Measurements from ENCODE around the gene PRDX2. TPM values are rescaled to one million over a fixed set of nuclear protein-coding genes. Genes with fewer than 3 reads are reported as not detected.

The PRDX2 gene
- total and polyA plus RNA-seq, 5 donors from 2014 or later = 74.0 to 380 (median 338) TPM

DNA sequence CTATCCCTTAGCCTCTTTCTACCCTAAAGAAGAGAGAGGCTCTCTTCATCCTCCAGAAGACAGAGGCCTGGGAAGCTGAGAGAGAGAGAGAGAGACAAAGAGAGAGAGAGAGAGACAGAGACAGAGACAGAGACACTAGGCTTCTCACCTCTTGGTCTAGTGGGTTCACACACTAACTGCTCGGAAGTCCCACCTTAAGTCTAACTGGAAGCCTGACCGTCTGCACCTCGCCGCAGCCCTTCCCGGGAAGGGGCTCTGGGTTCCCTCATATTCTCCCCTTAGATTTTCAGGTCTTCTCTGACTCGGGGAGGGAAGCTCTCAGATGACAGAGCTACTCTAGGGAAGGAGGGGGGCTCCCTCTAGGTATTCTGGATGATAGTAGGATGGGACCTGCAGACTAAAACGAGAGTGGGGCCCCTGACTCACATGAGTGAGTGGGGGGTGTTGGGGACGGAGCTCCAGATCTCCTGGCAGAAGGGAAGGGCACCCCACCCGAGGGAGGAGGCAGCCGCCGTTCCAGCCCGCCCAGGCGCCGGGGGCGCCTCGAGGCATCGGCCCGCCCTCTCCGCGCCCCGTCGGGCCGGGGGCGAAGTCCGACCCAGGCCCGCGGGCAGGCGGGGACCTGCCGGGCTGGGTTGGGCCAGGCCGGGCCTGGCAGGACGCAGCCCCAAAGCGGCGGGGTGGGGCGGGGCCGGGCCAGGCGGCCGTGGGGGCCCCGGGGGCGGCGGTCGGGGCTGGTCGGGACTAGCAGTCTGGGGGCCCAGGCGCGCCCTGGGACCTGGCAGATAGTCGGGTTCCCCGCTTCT, 12.3 kb downstream of the PRDX2 start:
- H3K4me3 ChIP-seq (ENCODE audit: low read depth, low read length) = peak overlapping the region; percentile 53
- H3K27me3 Mint-ChIP-seq = peaks cover 25% of the 10 kb centered on the region
- H3K27ac ChIP-seq (ENCODE audit: insufficient read depth, low read length, poor library complexity, severe bottlenecking) = peak overlapping the region; percentile 100
- no peaks in the 10 kb centered on the region for H3K36me3 Mint-ChIP-seq
- ATAC-seq (ENCODE audit: low read depth in 2 of 2) (no peak), DNase-seq (peak in 1 of 3 donors; percentile 31)
- peak overlapping the region; percentile 82 to 100 (median 90) for H3K4me3 Mint-ChIP-seq
- peaks cover 4 to 29% (median 16%) of the 10 kb centered on the region in 4 donors for H3K4me1 Mint-ChIP-seq
- H3K9me3 ChIP-seq (ENCODE audit: control insufficient read depth in 2 of 2, low read length in 2 of 2) = no peaks in the 10 kb centered on the region
- H3K9me3 Mint-ChIP-seq = peaks cover 0 to 14% (median 0%) of the 10 kb centered on the region in 7 donors
- peaks cover 61% of the 10 kb centered on the region for H3K4me1 ChIP-seq (ENCODE audit: control insufficient read depth, insufficient read depth, low read length, poor library complexity, severe bottlenecking)
- H3K36me3 ChIP-seq (ENCODE audit: control insufficient read depth, insufficient read depth, low read length) = no peaks in the 10 kb centered on the region
- H3K27ac Mint-ChIP-seq = peak overlapping the region; percentile 93 to 95 (median 94)
- no peaks in the 10 kb centered on the region for H3K27me3 ChIP-seq (ENCODE audit: control insufficient read depth, insufficient read depth, low read length)

DNA sequence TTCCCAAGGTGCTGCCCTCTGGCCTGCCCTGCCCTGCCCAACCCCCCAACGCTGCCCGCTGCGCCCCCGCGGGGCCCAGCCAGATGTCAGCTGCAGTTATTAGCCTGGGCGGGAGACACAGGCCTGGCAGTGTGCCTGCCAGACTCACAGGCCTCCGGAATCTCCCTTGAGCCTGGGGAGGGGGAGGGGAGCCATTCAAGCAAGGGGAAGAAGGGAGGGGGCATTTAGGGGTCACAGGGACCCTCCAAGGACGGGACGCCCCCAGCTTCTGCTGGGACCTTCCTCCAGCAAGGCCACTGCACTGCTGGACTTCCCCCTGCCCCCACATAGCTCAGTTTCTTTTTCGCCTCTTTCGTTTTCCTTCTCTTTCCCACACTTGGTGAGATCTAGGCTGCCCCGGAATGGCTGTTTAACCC, 12.9 kb downstream of the PRDX2 start:
- Histone ChIP-seq H3K9me3 (ENCODE audit: control insufficient read depth in 2 of 2, low read length in 2 of 2) (no peaks in the 10 kb centered on the region), H3K27me3 (ENCODE audit: control insufficient read depth, insufficient read depth, low read length) (no peaks in the 10 kb centered on the region), H3K27ac (ENCODE audit: insufficient read depth, low read length, poor library complexity, severe bottlenecking) (peak overlapping the region; percentile 100), H3K4me3 (ENCODE audit: low read depth, low read length) (peak overlapping the region; percentile 53), H3K36me3 (ENCODE audit: control insufficient read depth, insufficient read depth, low read length) (no peaks in the 10 kb centered on the region), H3K4me1 (ENCODE audit: control insufficient read depth, insufficient read depth, low read length, poor library complexity, severe bottlenecking) (peaks cover 61% of the 10 kb centered on the region)
- ATAC-seq (ENCODE audit: low read depth in 2 of 2) = no peak
- Mint-ChIP-seq H3K27me3 (peaks cover 21% of the 10 kb centered on the region), H3K9me3 (peaks cover 0 to 11% (median 0%) of the 10 kb centered on the region in 7 donors), H3K36me3 (no peaks in the 10 kb centered on the region), H3K4me3 (peak overlapping the region; percentile 82 to 85 (median 83)), H3K4me1 (peaks cover 0 to 26% (median 13%) of the 10 kb centered on the region in 4 donors), H3K27ac (peak overlapping the region; percentile 93 to 95 (median 94))
- peak in 2 of 3 donors; percentile 46 to 55 for DNase-seq

DNA sequence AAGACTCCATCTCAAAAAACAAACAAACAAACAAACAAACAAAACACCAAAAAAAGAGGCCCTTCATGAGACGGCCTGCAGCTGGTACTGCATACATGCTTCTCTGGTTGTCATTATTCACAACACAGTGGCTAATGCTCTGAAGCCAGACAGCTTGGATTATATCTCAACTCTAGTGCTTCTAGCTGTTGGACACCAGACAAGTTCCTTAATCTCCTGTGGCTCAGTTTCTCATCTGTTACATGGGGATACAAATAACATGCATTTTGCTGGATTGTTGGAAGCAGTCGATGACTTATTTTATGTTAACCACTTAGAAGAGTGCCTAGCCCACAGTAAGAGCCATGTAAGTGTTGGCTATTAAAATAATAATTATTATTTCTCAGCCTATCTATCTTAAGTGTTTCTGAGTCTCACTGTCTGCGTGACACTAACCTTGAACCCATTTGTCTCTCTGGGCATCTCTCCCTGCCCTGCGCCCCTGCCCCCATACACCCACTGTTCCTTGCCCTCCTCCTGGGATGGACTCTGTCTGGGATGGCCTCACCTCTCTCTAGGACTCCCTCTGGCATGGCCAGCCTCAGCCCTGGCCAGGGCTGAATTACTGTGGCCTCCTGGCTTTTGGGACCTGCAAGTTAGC, 13.4 kb downstream of the PRDX2 start:
- H3K4me1 ChIP-seq (ENCODE audit: control insufficient read depth, insufficient read depth, low read length, poor library complexity, severe bottlenecking) = peaks cover 64% of the 10 kb centered on the region
- Mint-ChIP-seq H3K27me3 (peaks cover 18% of the 10 kb centered on the region), H3K4me3 (peak overlapping the region in 3 of 4 donors; percentile 82 to 84 (median 82)), H3K4me1 (peaks cover 0 to 26% (median 15%) of the 10 kb centered on the region in 4 donors), H3K36me3 (no peaks in the 10 kb centered on the region), H3K27ac (peak overlapping the region; percentile 93 to 95 (median 94)), H3K9me3 (peaks cover 0 to 9% (median 0%) of the 10 kb centered on the region in 7 donors)
- no peaks in the 10 kb centered on the region for H3K36me3 ChIP-seq (ENCODE audit: control insufficient read depth, insufficient read depth, low read length)
- no peaks in the 10 kb centered on the region for H3K27me3 ChIP-seq (ENCODE audit: control insufficient read depth, insufficient read depth, low read length)
- DNase-seq (no peak), ATAC-seq (ENCODE audit: low read depth in 2 of 2) (no peak)
- peak overlapping the region; percentile 100 for H3K27ac ChIP-seq (ENCODE audit: insufficient read depth, low read length, poor library complexity, severe bottlenecking)
- no peaks in the 10 kb centered on the region for H3K9me3 ChIP-seq (ENCODE audit: control insufficient read depth in 2 of 2, low read length in 2 of 2)
- no peak overlapping the region for H3K4me3 ChIP-seq (ENCODE audit: low read depth, low read length)

DNA sequence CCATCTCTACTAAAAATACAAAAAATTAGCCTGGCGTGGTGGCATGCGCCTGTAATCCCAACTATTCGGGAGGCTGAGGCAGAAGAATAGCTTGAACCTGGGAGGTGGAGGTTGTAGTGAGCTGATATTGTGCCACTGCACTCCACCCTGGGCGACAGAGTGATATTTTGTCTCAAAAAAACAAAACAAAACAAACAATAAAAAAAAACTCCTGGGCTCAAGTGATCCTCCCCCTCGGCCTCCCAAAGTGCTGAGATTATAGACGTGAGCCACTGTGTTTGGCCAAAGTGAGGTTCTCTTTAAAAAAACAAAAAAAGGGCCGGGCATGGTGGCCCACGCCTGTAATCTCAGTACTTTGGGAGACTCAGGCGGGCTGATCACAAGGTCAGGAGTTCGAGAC, 14.1 kb downstream of the PRDX2 start:
- DNase-seq = no peak
- Mint-ChIP-seq H3K27ac (peak overlapping the region in 2 of 3 donors; percentile 90 to 93), H3K27me3 (peaks cover 15% of the 10 kb centered on the region), H3K4me3 (no peak overlapping the region), H3K4me1 (peaks cover 0 to 26% (median 14%) of the 10 kb centered on the region in 4 donors), H3K9me3 (peaks cover 0 to 3% (median 0%) of the 10 kb centered on the region in 7 donors), H3K36me3 (no peaks in the 10 kb centered on the region)
- H3K9me3 ChIP-seq (ENCODE audit: control insufficient read depth in 2 of 2, low read length in 2 of 2) = no peaks in the 10 kb centered on the region
- H3K4me1 ChIP-seq (ENCODE audit: control insufficient read depth, insufficient read depth, low read length, poor library complexity, severe bottlenecking) = peaks cover 68% of the 10 kb centered on the region
- no peak for ATAC-seq (ENCODE audit: low read depth in 2 of 2)
- no peaks in the 10 kb centered on the region for H3K27me3 ChIP-seq (ENCODE audit: control insufficient read depth, insufficient read depth, low read length)
- H3K27ac ChIP-seq (ENCODE audit: insufficient read depth, low read length, poor library complexity, severe bottlenecking) = peak overlapping the region; percentile 41
- no peaks in the 10 kb centered on the region for H3K36me3 ChIP-seq (ENCODE audit: control insufficient read depth, insufficient read depth, low read length)
- no peak overlapping the region for H3K4me3 ChIP-seq (ENCODE audit: low read depth, low read length)

DNA sequence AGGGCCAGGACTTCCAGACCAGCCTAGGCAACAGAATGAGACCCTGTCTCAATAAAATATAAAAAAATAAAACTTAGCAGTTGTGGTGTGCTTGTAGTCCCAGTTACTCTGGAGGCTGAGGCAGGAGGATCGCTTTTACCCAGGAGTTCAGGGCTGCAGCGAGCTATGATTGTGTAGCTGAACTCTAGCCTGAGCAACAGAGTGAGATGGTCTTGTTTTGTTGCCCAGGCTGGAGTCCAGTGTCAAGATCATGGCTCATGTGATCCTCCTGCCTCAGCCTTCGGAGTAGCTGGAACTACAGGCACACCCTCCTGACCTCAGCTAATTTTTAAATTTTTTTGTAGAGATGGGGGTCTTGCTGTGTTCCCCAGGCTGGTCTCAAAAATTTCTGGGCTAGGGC, 14.6 kb downstream of the PRDX2 start:
- peaks cover 0 to 3% (median 0%) of the 10 kb centered on the region in 7 donors for H3K9me3 Mint-ChIP-seq
- H3K4me3 Mint-ChIP-seq = no peak overlapping the region
- peaks cover 14% of the 10 kb centered on the region for H3K27me3 Mint-ChIP-seq
- peaks cover 0 to 30% (median 16%) of the 10 kb centered on the region in 4 donors for H3K4me1 Mint-ChIP-seq
- no peaks in the 10 kb centered on the region for H3K9me3 ChIP-seq (ENCODE audit: control insufficient read depth in 2 of 2, low read length in 2 of 2)
- H3K36me3 Mint-ChIP-seq = no peaks in the 10 kb centered on the region
- no peak overlapping the region for H3K4me3 ChIP-seq (ENCODE audit: low read depth, low read length)
- peak overlapping the region; percentile 72 to 93 (median 90) for H3K27ac Mint-ChIP-seq
- no peak for DNase-seq
- ATAC-seq (ENCODE audit: low read depth in 2 of 2) = no peak
- H3K4me1 ChIP-seq (ENCODE audit: control insufficient read depth, insufficient read depth, low read length, poor library complexity, severe bottlenecking) = peaks cover 73% of the 10 kb centered on the region
- no peaks in the 10 kb centered on the region for H3K36me3 ChIP-seq (ENCODE audit: control insufficient read depth, insufficient read depth, low read length)
- peak overlapping the region; percentile 100 for H3K27ac ChIP-seq (ENCODE audit: insufficient read depth, low read length, poor library complexity, severe bottlenecking)
- no peaks in the 10 kb centered on the region for H3K27me3 ChIP-seq (ENCODE audit: control insufficient read depth, insufficient read depth, low read length)

DNA sequence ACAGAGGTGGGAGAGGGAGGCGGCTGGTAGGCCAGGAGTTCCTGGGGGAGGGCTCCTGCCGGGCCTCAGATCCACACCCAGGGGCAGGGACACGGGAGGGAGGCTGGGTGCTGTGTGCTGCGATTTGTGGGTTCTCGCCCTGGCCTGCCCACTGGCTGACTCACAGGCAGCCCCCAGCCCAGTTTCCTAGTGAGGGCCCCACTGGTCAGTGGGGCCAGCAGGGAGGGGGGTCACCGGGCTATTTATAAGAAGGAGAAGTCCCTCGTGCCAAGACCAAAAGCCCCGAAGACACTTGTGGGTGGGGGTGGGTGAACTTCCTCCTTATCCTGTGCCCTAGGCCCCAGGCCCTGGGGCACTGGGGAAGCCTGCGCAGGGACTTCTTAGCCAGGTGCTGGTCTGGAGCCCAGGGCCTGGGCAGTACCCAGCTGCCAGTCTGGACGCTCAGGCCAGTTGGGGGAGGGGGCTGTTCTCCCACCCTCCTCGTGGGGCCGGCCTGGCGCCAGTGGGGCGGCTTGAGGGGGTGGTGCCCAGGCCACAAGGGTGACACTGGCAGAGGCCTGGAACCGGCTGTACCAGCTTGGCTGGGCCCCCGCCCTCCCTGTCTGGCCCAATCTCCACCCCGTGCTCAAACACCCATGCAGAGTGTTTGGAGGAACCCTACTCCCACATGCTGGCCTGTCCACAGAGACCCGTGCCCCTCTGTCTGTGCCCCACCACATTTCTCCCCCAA, 15.3 kb downstream of the PRDX2 start:
- DNase-seq = peak in 1 of 3 donors; percentile 36
- no peaks in the 10 kb centered on the region for H3K9me3 ChIP-seq (ENCODE audit: control insufficient read depth in 2 of 2, low read length in 2 of 2)
- peak overlapping the region in 2 of 3 donors; percentile 72 to 90 for H3K27ac Mint-ChIP-seq
- H3K27me3 Mint-ChIP-seq = peaks cover 8% of the 10 kb centered on the region
- H3K4me3 Mint-ChIP-seq = no peak overlapping the region
- H3K36me3 Mint-ChIP-seq = no peaks in the 10 kb centered on the region
- peak overlapping the region; percentile 100 for H3K27ac ChIP-seq (ENCODE audit: insufficient read depth, low read length, poor library complexity, severe bottlenecking)
- peaks cover 80% of the 10 kb centered on the region for H3K4me1 ChIP-seq (ENCODE audit: control insufficient read depth, insufficient read depth, low read length, poor library complexity, severe bottlenecking)
- H3K9me3 Mint-ChIP-seq = peaks cover 0 to 2% (median 0%) of the 10 kb centered on the region in 7 donors
- H3K27me3 ChIP-seq (ENCODE audit: control insufficient read depth, insufficient read depth, low read length) = no peaks in the 10 kb centered on the region
- no peak for ATAC-seq (ENCODE audit: low read depth in 2 of 2)
- peaks cover 0 to 37% (median 19%) of the 10 kb centered on the region in 4 donors for H3K4me1 Mint-ChIP-seq
- no peak overlapping the region for H3K4me3 ChIP-seq (ENCODE audit: low read depth, low read length)
- H3K36me3 ChIP-seq (ENCODE audit: control insufficient read depth, insufficient read depth, low read length) = no peaks in the 10 kb centered on the region

DNA sequence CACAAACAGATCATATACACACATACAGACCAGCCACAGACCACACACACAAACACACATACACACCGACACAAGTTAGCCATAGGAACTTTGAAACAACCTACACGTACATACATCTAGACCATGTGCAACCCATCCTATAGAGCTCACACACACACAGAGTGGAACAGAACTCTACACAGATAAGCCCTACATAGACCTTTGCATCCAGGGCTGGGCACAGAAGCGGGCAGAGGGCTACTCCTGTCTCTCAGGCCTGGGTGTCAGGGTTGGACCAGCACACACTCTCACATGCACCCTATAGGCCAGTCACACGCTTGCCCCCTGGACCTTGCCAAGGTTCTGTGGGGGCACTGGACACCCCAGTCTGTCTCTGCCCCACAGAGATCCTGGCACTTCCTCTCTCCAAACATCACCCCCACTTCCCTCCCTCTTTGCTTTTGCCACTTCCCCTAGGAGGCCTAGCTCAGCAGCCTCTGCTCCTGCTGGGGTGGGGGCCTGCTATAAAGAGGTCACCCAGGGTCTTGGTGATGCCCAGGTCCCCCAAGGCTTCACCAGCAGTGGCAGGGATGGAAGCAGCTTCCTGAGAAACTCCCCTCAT, 16.1 kb downstream of the PRDX2 start:
- H3K4me1 Mint-ChIP-seq = peaks cover 0 to 32% (median 16%) of the 10 kb centered on the region in 4 donors
- H3K36me3 ChIP-seq (ENCODE audit: control insufficient read depth, insufficient read depth, low read length) = no peaks in the 10 kb centered on the region
- H3K9me3 Mint-ChIP-seq = no peaks in the 10 kb centered on the region
- H3K27ac Mint-ChIP-seq = no peak overlapping the region
- peaks cover 4% of the 10 kb centered on the region for H3K27me3 Mint-ChIP-seq
- H3K9me3 ChIP-seq (ENCODE audit: control insufficient read depth in 2 of 2, low read length in 2 of 2) = no peaks in the 10 kb centered on the region
- peak overlapping the region; percentile 29 for H3K4me3 ChIP-seq (ENCODE audit: low read depth, low read length)
- ATAC-seq (ENCODE audit: low read depth in 2 of 2) (no peak), DNase-seq (peak in 1 of 3 donors; percentile 42)
- no peak overlapping the region for H3K4me3 Mint-ChIP-seq
- H3K36me3 Mint-ChIP-seq = no peaks in the 10 kb centered on the region
- peaks cover 76% of the 10 kb centered on the region for H3K4me1 ChIP-seq (ENCODE audit: control insufficient read depth, insufficient read depth, low read length, poor library complexity, severe bottlenecking)
- peak overlapping the region; percentile 100 for H3K27ac ChIP-seq (ENCODE audit: insufficient read depth, low read length, poor library complexity, severe bottlenecking)
- no peaks in the 10 kb centered on the region for H3K27me3 ChIP-seq (ENCODE audit: control insufficient read depth, insufficient read depth, low read length)
